ENCODE data around the gene VASN. TPM values are rescaled to one million over a fixed set of nuclear protein-coding genes. Genes with fewer than 3 reads are reported as not detected.

Gene VASN
- total and polyA plus RNA-seq, 10 of the 15 experiments (the other 5 are each of a cell fraction or from before 2014, with no cell fraction given) = 0.02 to 0.19 (median 0.14) TPM; not detected in 6

DNA sequence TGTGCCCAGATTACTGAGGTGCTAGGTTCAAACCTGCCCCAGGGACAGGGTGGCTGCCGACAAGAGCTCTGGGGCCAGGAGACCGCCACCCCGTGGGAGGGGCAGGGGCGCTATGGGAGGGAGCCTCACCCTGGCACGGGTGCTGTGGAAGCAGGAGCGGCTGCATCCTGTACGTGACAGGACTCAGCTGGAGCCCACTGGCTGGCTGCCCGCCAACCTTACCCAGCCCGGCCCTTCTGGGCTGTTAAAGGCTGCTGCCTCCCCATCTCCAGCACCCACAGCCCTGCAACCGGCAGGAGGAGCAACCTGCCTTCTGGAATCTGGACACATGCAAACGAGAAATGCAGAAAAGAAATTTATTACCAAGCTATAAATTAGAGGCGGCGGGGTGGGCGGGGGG, 31.7 kb upstream of the VASN start:
- DNase-seq (ENCODE audit: low read depth, low spot score) (no peak), ATAC-seq (no peak), FAIRE-seq (no peak)
- Histone ChIP-seq H3K9ac (ENCODE audit: control insufficient read depth, insufficient read depth, low read length) (no peak overlapping the region), H3K27ac (ENCODE audit: control insufficient read depth, insufficient read depth) (no peak overlapping the region), H2AFZ (ENCODE audit: control insufficient read depth, low read depth, low read length) (no peak overlapping the region), H3K36me3 (ENCODE audit: control insufficient read depth in 2 of 2, insufficient read depth in 2 of 2, low read length in 1 of 2) (peaks cover 0 to 19% of the 10 kb centered on the region in 2 experiments; a peak in 3 of 4 replicates), H3K4me2 (ENCODE audit: control insufficient read depth, insufficient read depth) (no peak overlapping the region), H3K4me1 (ENCODE audit: control insufficient read depth, insufficient read depth, low read length) (no peaks in the 10 kb centered on the region), H3K79me2 (ENCODE audit: control insufficient read depth, insufficient read depth, low read length) (peaks cover 5% of the 10 kb centered on the region), H3K27me3 (replicated peaks in 1 of 2; ENCODE audit: control insufficient read depth in 2 of 2, insufficient read depth in 2 of 2, low read length in 1 of 2) (no peaks in the 10 kb centered on the region), H3K4me3 (no peak overlapping the region), H4K20me1 (ENCODE audit: control insufficient read depth, insufficient read depth) (0 out of 2 replicates have a peak, but pooled peaks cover under 1% of the 10 kb centered on the region), H3K9me3 (replicated peaks; ENCODE audit: control insufficient read depth, insufficient read depth, low read length) (no peaks in the 10 kb centered on the region)
- no peak for TF ChIP-seq EED (IDR thresholded peaks at IDR 0.05; ENCODE audit: low read depth)
- TF ChIP-seq, protein P1, sequence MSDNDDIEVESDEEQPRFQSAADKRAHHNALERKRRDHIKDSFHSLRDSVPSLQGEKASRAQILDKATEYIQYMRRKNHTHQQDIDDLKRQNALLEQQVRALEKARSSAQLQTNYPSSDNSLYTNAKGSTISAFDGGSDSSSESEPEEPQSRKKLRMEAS (IDR thresholded peaks at IDR 0.05; ENCODE audit: low read depth, low read length) = no peak
- TF ChIP-seq SUPT20H (IDR thresholded peaks at IDR 0.05; ENCODE audit: borderline replicate concordance, control insufficient read depth, low read depth, low read length) = no peak
- no peak for TF ChIP-seq E4F1 (IDR thresholded peaks at IDR 0.05; ENCODE audit: borderline replicate concordance, partially characterized antibody)
- no TSS peak for BruUV-seq (replicated peaks)
- WGBS (ENCODE audit: insufficient coverage, insufficient replicate concordance, low lambda C conversion rate, missing lambda C conversion rate) = 66% methylated on average over 14 of the region's 14 CpGs
- RAD21 ChIA-PET (ENCODE audit: unreplicated experiment) = no interaction called here
- intact Hi-C loops (cut with micrococcal nuclease; ENCODE audit: unreplicated experiment) = loop anchor here (10.0 kb wide), 1 partner anchor 135 kb away; no protein-coding TSS in a partner anchor
- POLR2A ChIA-PET = interaction anchor here (0.6 kb wide), 2 partner anchors 26 to 50 kb away, joined by 3 read pairs; no protein-coding TSS in a partner anchor
- SMC1A ChIA-PET (ENCODE audit: uncharacterized antibody, unreplicated experiment) = interaction anchor here (1.1 kb wide), 1 partner anchor 9 kb away, joined by 3 read pairs; no protein-coding TSS in a partner anchor
- CTCF ChIA-PET = interaction anchor here (0.9 to 1.6 kb wide), 3 partner anchors 8 to 63 kb away, joined by 3 to 5 read pairs (median 4); no protein-coding TSS in a partner anchor
- in situ Hi-C loops (cut with MboI) = no loop called here

Measured in GM12878 (cell line).